Endothelial cell of umbilical vein (primary cell): ENCODE results near the gene LCE1A. TPM values are rescaled to one million over a fixed set of nuclear protein-coding genes. Genes with fewer than 3 reads are reported as not detected.

Experiments
- BruUV-seq: library from RNA; stranded (reverse); fragments of 400-500 nt; replicated peaks from 2 replicates; lab custom pipeline; 2021; lab: Mats Ljungman, UMichigan
- CTCF ChIA-PET: fragments of 300-600, 350-600 bp; sonication (Branson Sonifier 250); formaldehyde crosslinking; loops from one replicate; lab custom pipeline; 2021; ENCODE audit warnings: antibody characterized with exemption, inconsistent platforms; lab: Charles Lee
- POLR2A ChIA-PET: fragments of 300-600, 350-600 bp; sonication (Branson Sonifier 250); formaldehyde crosslinking; loops from one replicate; lab custom pipeline; 2021; ENCODE audit warnings: antibody characterized with exemption, inconsistent platforms; lab: Charles Lee
- DNase-seq: peaks from one replicate; pipeline ENCODE4 v3.0.0-alpha.2; 2011; ENCODE audit warnings: low read depth, low spot score
- FAIRE-seq: peaks from 2 replicates; lab custom pipeline; 2011; peaks lifted over from hg19 to GRCh38; lab: Jason Lieb, UNC
- H2AFZ ChIP-seq: 2 replicates; pipeline ENCODE4 v1.6.0; 2012; ENCODE audit warnings: low read depth, low read length, control low read depth, inconsistent platforms
- H3K27ac ChIP-seq: 2 replicates; pipeline ENCODE4 v1.5.1; 2011; ENCODE audit warnings: low read depth, mild to moderate bottlenecking, control low read depth, low read length, moderate library complexity; ENCODE audit not compliant: insufficient read depth
- H3K27me3 ChIP-seq, 2 experiments: 2 replicates each; pipeline versions ENCODE4 v1.6.0 to v1.6.1; 2011; ENCODE audit warnings: low read length in 2 of 2, mixed read lengths in 1 of 2; ENCODE audit not compliant: control insufficient read depth in 2 of 2, insufficient read depth in 2 of 2
- H3K36me3 ChIP-seq, 2 experiments: 2 replicates in 1 of 2; 3 replicates in 1 of 2; pipeline ENCODE4 v1.5.1; 2011; ENCODE audit warnings: low read length in 2 of 2, mild to moderate bottlenecking in 1 of 2, moderate library complexity in 1 of 2; ENCODE audit not compliant: control insufficient read depth in 2 of 2, insufficient read depth in 2 of 2; ENCODE audit errors: extremely low read depth in 1 of 2
- H3K4me1 ChIP-seq: 3 replicates; pipeline ENCODE4 v1.5.1; 2011; ENCODE audit warnings: mild to moderate bottlenecking, low read length; ENCODE audit not compliant: control insufficient read depth, insufficient read depth; ENCODE audit errors: extremely low read depth
- H3K4me2 ChIP-seq: 2 replicates; pipeline ENCODE4 v1.6.1; 2011; ENCODE audit warnings: low read length, control low read depth, mixed read lengths; ENCODE audit not compliant: insufficient read depth
- H3K4me3 ChIP-seq, 3 experiments: fragments of 200-600 bp in 1 of 3; sonication (generic), shearing (Covaris generic) in 1 of 3; replicated peaks in 1 of 3; 2 replicates each; pipeline ENCODE4 v1.5.1; 2011 to 2016; ENCODE audit warnings: control low read depth in 3 of 3, low read length in 3 of 3, mild to moderate bottlenecking in 2 of 3, inconsistent platforms in 1 of 3, low read depth in 1 of 3, moderate library complexity in 1 of 3; ENCODE audit not compliant: insufficient read depth in 1 of 3
- H3K79me2 ChIP-seq: 2 replicates; pipeline ENCODE4 v1.6.0; 2012; ENCODE audit warnings: low read length, inconsistent platforms; ENCODE audit not compliant: control insufficient read depth, insufficient read depth
- H3K9ac ChIP-seq: replicated peaks from 2 replicates; pipeline ENCODE3; 2011; ENCODE audit warnings: low read length, control low read depth; ENCODE audit not compliant: insufficient read depth; ENCODE audit errors: extremely low read depth
- H3K9me1 ChIP-seq: replicated peaks from 3 replicates; pipeline ENCODE4 v1.6.0; 2011; ENCODE audit warnings: mild to moderate bottlenecking, low read length; ENCODE audit not compliant: control insufficient read depth, insufficient read depth; ENCODE audit errors: extremely low read depth
- H3K9me3 ChIP-seq: replicated peaks from 2 replicates; pipeline ENCODE4 v1.5.1; 2012; ENCODE audit warnings: low read length, inconsistent platforms; ENCODE audit not compliant: control insufficient read depth, insufficient read depth
- H4K20me1 ChIP-seq: replicated peaks from 2 replicates; pipeline ENCODE3; 2011; ENCODE audit warnings: mild to moderate bottlenecking, low read length; ENCODE audit not compliant: control insufficient read depth, insufficient read depth; ENCODE audit errors: extremely low read depth
- CTCF ChIP-seq, 2 donors: IDR thresholded peaks; 1 replicate in 1 of 2; 2 replicates in 1 of 2; pipeline ENCODE4 v1.5.1; 2011; ENCODE audit warnings: low read length in 2 of 2, mild to moderate bottlenecking in 2 of 2, moderate library complexity in 2 of 2, control low read depth in 1 of 2, inconsistent platforms in 1 of 2, low read depth in 1 of 2; ENCODE audit not compliant: insufficient read depth in 1 of 2; ENCODE audit errors: extremely low read depth in 1 of 2
- EZH2 ChIP-seq: IDR thresholded peaks from 2 replicates; pipeline ENCODE4 v1.6.1; 2012; ENCODE audit warnings: borderline replicate concordance, low read depth, mild to moderate bottlenecking, moderate library complexity, low read length, inconsistent platforms; ENCODE audit not compliant: severe bottlenecking
- FOS ChIP-seq: IDR thresholded peaks from 2 replicates; pipeline ENCODE4 v1.6.1; 2011; ENCODE audit warnings: mild to moderate bottlenecking, low read length, moderate library complexity, borderline replicate concordance; ENCODE audit not compliant: insufficient read depth
- GATA2 ChIP-seq: IDR thresholded peaks from 2 replicates; pipeline ENCODE4 v1.7.0; 2011; ENCODE audit warnings: low read depth, mild to moderate bottlenecking, moderate library complexity, mixed read lengths, low read length; ENCODE audit not compliant: insufficient read length, insufficient read depth
- JUN ChIP-seq: IDR thresholded peaks from 2 replicates; pipeline ENCODE4 v1.6.1; 2011; ENCODE audit warnings: borderline replicate concordance, low read depth; ENCODE audit not compliant: insufficient read length, insufficient read depth
- MAX ChIP-seq: IDR thresholded peaks from 2 replicates; pipeline ENCODE4 v1.6.1; 2011; ENCODE audit not compliant: insufficient read depth, insufficient read length
- MYC ChIP-seq: IDR thresholded peaks from one replicate; pipeline ENCODE4 v1.6.1; 2011; ENCODE audit warnings: mild to moderate bottlenecking, low read depth, low read length
- POLR2A ChIP-seq: IDR thresholded peaks from 2 replicates; pipeline ENCODE4 v1.6.1; 2012; ENCODE audit warnings: low read depth, mild to moderate bottlenecking, control low read depth, low read length
- POLR2AphosphoS5 ChIP-seq: IDR thresholded peaks from 2 replicates; pipeline ENCODE4 v1.6.1; 2012; ENCODE audit warnings: low read depth, mild to moderate bottlenecking, control low read depth, low read length, moderate library complexity; ENCODE audit not compliant: insufficient read depth
- dilution Hi-C: fragments of 300-500 bp; cut with MboI; formaldehyde crosslinking; loops from one replicate; pipeline ENCODE4 v1.15.0; 2019; ENCODE audit warnings: low sequenced_read_pairs; ENCODE audit not compliant: extremely low pct_ligation_motif_present
- intact Hi-C: fragments of 100-400 bp; cut with micrococcal nuclease; formaldehyde crosslinking; loops from one replicate; pipeline ENCODE4 v1.10.0; 2022
- polyA plus RNA-seq, 4 experiments: library from polyadenylated mRNA; depleted of rRNA in 3 of 4; stranded (reverse) in 3 of 4; unstranded in 1 of 4; fragments of >200 nt; gene quantifications; 2 replicates each; pipeline versions ENCODE4 v1.2.1 to v1.2.3, GENCODE V29; 2011 to 2012; ENCODE audit warnings: missing spikeins in 1 of 4
- total RNA-seq: library from RNA; stranded (reverse); gene quantifications from 2 replicates; pipeline ENCODE4 v1.2.3, GENCODE V29; 2021

The LCE1A gene
- total and polyA plus RNA-seq, 2 donors (not counting 3 experiments of a cell fraction or from before 2014, with no cell fraction given), result not detected

- dilution Hi-C loops, result no loop called here
- TF ChIP-seq GATA2 (no peak), POLR2AphosphoS5 (no peak), POLR2A (no peak), MAX (no peak), JUN (no peak), EZH2 (no peak), FOS (no peak), MYC (no peak), CTCF (IDR thresholded peaks at IDR 0.05; ENCODE audit: extremely low read depth in 1 of 2, insufficient read depth in 1 of 2, low read depth in 1 of 2, low read length in 2 of 2) (no peak)
These were observed 39.0 kb downstream of the LCE1A start for GRCh38 chr1:152866321-152866720.

More at GRCh38 chr1:152866321-152866720, 39.0 kb downstream of the LCE1A start:
- intact Hi-C loops, result no loop called here
- no peak for DNase-seq
- Histone ChIP-seq H3K4me3 (no peak overlapping the region), H3K27ac (no peak overlapping the region), H3K9me3 (no peaks in the 10 kb centered on the region), H3K4me2 (no peak overlapping the region), H4K20me1 (no peaks in the 10 kb centered on the region), H2AFZ (no peak overlapping the region), H3K4me1 (no peaks in the 10 kb centered on the region), H3K36me3 (no peaks in the 10 kb centered on the region), H3K9ac (no peak overlapping the region), H3K27me3 (no peaks in the 10 kb centered on the region), H3K9me1 (no peaks in the 10 kb centered on the region), H3K79me2 (no peaks in the 10 kb centered on the region)
- BruUV-seq, result no TSS peak
- POLR2A ChIA-PET, result no interaction called here
- CTCF ChIA-PET, result no interaction called here
- FAIRE-seq, result no peak
